GM12878 (cell line): ENCODE measurements around the gene P4HTM. TPM values are rescaled to one million over a fixed set of nuclear protein-coding genes. Genes with fewer than 3 reads are reported as not detected.
A peak's percentile ranks its signal among the peaks of the same experiment; 100 is the strongest.

Source experiments
- ATAC-seq: fragments of 200-7000 bp; cut with Tn5 transposase; 3 replicates; pipeline ENCODE4 v1.9.1; 2020; ENCODE audit warnings: mild to moderate bottlenecking, moderate library complexity
- BruUV-seq: library from RNA; stranded (reverse); fragments of 400-500 nt; replicated peaks from 2 replicates; lab custom pipeline; 2021; lab: Mats Ljungman, UMichigan
- CTCF ChIA-PET: fragments of 300-600 bp; sonication (Branson Sonifier 250); formaldehyde crosslinking; extraction: SDS; loops from one replicate; lab custom pipeline; 2021; ENCODE audit warnings: inconsistent platforms; lab: Yijun Ruan, JAX
- POLR2A ChIA-PET: fragments of 350-600 bp; formaldehyde crosslinking; extraction: SDS; loops from one replicate; lab custom pipeline; 2021; ENCODE audit warnings: inconsistent platforms; lab: Charles Lee
- RAD21 ChIA-PET: fragments of 300-600 bp; sonication (Branson Sonifier 250); formaldehyde crosslinking; loops from one replicate; lab custom pipeline; 2023; ENCODE audit warnings: antibody characterized with exemption; ENCODE audit not compliant: unreplicated experiment; lab: Charles Lee
- SMC1A ChIA-PET: fragments of 300-600 bp; sonication (Branson Sonifier 250); formaldehyde crosslinking; loops from one replicate; lab custom pipeline; 2023; ENCODE audit not compliant: unreplicated experiment, uncharacterized antibody; lab: Charles Lee
- DNase-seq: peaks from one replicate; pipeline ENCODE4 v3.0.0-alpha.2; 2011; ENCODE audit warnings: low read depth, low spot score
- FAIRE-seq: peaks from 3 replicates; lab custom pipeline; 2011; peaks lifted over from hg19 to GRCh38; lab: Jason Lieb, UNC
- H2AFZ ChIP-seq: 2 replicates; pipeline ENCODE4 v1.6.0; 2011; ENCODE audit warnings: low read depth, low read length, control low read depth; ENCODE audit not compliant: control insufficient read depth
- H3K27ac ChIP-seq: 2 replicates; pipeline ENCODE4 v1.5.1; 2011; ENCODE audit warnings: control low read depth; ENCODE audit not compliant: control insufficient read depth, insufficient read depth
- H3K27me3 ChIP-seq, 2 experiments: replicated peaks in 1 of 2; 2 replicates each; pipeline versions ENCODE4 v1.6.0 to v1.6.1; 2011; ENCODE audit warnings: low read length in 1 of 2; ENCODE audit not compliant: control insufficient read depth in 2 of 2, insufficient read depth in 2 of 2
- H3K36me3 ChIP-seq, 2 experiments: 2 replicates each; pipeline ENCODE4 v1.5.1; 2011; ENCODE audit warnings: low read length in 1 of 2; ENCODE audit not compliant: control insufficient read depth in 2 of 2, insufficient read depth in 2 of 2
- H3K4me1 ChIP-seq: 2 replicates; pipeline ENCODE4 v1.6.1; 2011; ENCODE audit warnings: mild to moderate bottlenecking, low read length, moderate library complexity, mixed read lengths; ENCODE audit not compliant: control insufficient read depth, insufficient read depth
- H3K4me2 ChIP-seq: 2 replicates; pipeline ENCODE4 v1.6.0; 2011; ENCODE audit warnings: control low read depth; ENCODE audit not compliant: control insufficient read depth, insufficient read depth
- H3K4me3 ChIP-seq: fragments of 200-600 bp; sonication (generic); 2 replicates; pipeline ENCODE4 v1.5.1; 2016
- H3K79me2 ChIP-seq: 2 replicates; pipeline ENCODE4 v1.6.0; 2011; ENCODE audit warnings: low read length; ENCODE audit not compliant: control insufficient read depth, insufficient read depth
- H3K9ac ChIP-seq: 2 replicates; pipeline ENCODE4 v1.8.0; 2011; ENCODE audit warnings: low read length, control low read depth, mixed read lengths; ENCODE audit not compliant: control insufficient read depth, insufficient read depth
- H3K9me3 ChIP-seq: replicated peaks from 3 replicates; pipeline ENCODE4 v1.5.1; 2011; ENCODE audit warnings: mild to moderate bottlenecking, low read length; ENCODE audit not compliant: control insufficient read depth, insufficient read depth
- H4K20me1 ChIP-seq: 2 replicates; pipeline ENCODE4 v1.6.0; 2011; ENCODE audit not compliant: control insufficient read depth, insufficient read depth
- BHLHE40 ChIP-seq, 2 experiments: fragments of 450-650 bp in 1 of 2; IDR thresholded peaks; 2 replicates each; pipeline ENCODE4 v1.6.1; 2011 to 2017; ENCODE audit warnings: low read depth in 2 of 2, borderline replicate concordance in 1 of 2, improper control_type of control experiment in 1 of 2, low read length in 1 of 2, mild to moderate bottlenecking in 1 of 2
- CBX5 ChIP-seq: sonication (generic); IDR thresholded peaks from 2 replicates; pipeline ENCODE4 v1.6.1; 2016; ENCODE audit warnings: low read depth, moderate library complexity, mild to moderate bottlenecking, inconsistent platforms
- GABPA ChIP-seq: IDR thresholded peaks from 2 replicates; pipeline ENCODE4 v1.6.1; 2014; ENCODE audit warnings: antibody characterized with exemption, low read depth, mild to moderate bottlenecking, inconsistent platforms
- GATAD2B ChIP-seq: fragments of 450-650 bp; conservative IDR thresholded peaks from 2 replicates; pipeline ENCODE4 v1.6.1; 2017; ENCODE audit warnings: low read depth, mild to moderate bottlenecking, moderate library complexity
- KAT2A ChIP-seq: conservative IDR thresholded peaks from 2 replicates; pipeline ENCODE4 v1.6.1; 2011; ENCODE audit warnings: low read depth, low read length; ENCODE audit not compliant: control insufficient read depth
- POLR2A ChIP-seq: IDR thresholded peaks from 2 replicates; pipeline ENCODE4 v1.6.1; 2011; ENCODE audit warnings: low read depth, mild to moderate bottlenecking, low read length
- RELA ChIP-seq: fragments of 450-650 bp; IDR thresholded peaks from 2 replicates; pipeline ENCODE4 v1.8.0; 2014; ENCODE audit warnings: borderline replicate concordance; ENCODE audit not compliant: partially characterized antibody
- SIN3A ChIP-seq: IDR thresholded peaks from 2 replicates; pipeline ENCODE4 v1.6.1; 2012; ENCODE audit warnings: low read depth, low read length, improper control_type of control experiment
- TCF3 ChIP-seq: IDR thresholded peaks from 2 replicates; pipeline ENCODE4 v1.6.1; 2012; ENCODE audit warnings: low read depth, mild to moderate bottlenecking, low read length, borderline replicate concordance; ENCODE audit not compliant: insufficient read depth
- ZBTB33 ChIP-seq: fragments of 450-650 bp; IDR thresholded peaks from 2 replicates; pipeline ENCODE4 v1.6.1; 2017; ENCODE audit warnings: mild to moderate bottlenecking
- ZBTB4 ChIP-seq: fragments of 450-650 bp; formaldehyde crosslinking; IDR thresholded peaks from 2 replicates; pipeline ENCODE4 v1.4.0; 2022; ENCODE audit warnings: mild to moderate bottlenecking, moderate library complexity
- ZNF622 ChIP-seq: fragments of 450-650 bp; IDR thresholded peaks from 2 replicates; pipeline ENCODE4 v1.6.1; 2017; ENCODE audit warnings: mild to moderate bottlenecking, inconsistent platforms
- WGBS: methylation state at CpG from one replicate; pipeline ENCODE4 v1.1.6; 2016; ENCODE audit warnings: low lambda C conversion rate; ENCODE audit not compliant: insufficient replicate concordance, insufficient coverage; ENCODE audit errors: missing lambda C conversion rate; 5-methylcytosine and 5-hydroxymethylcytosine counted together
- in situ Hi-C: fragments of 300-500 bp; cut with MboI; formaldehyde crosslinking; loops from 9 replicates; pipeline ENCODE4 v1.14.3; 2018; ENCODE audit warnings: mixed read lengths
- intact Hi-C: fragments of 100-400 bp; cut with micrococcal nuclease; formaldehyde crosslinking; loops from one replicate; pipeline ENCODE4 v1.14.2; 2022; ENCODE audit not compliant: unreplicated experiment
- polyA plus RNA-seq, 11 experiments: library from polyadenylated mRNA; depleted of rRNA in 4 of 11; unstranded in 6 of 11; stranded (reverse) in 5 of 11; fragments of >200 nt; fragmentation: Nextera tagmentation in 4 of 11; fragmentation: Illumina TruSeq in 1 of 11; extraction: Ambion mirVana in 4 of 11; extraction: Trizol in 1 of 11; gene quantifications; 1 replicate in 1 of 11; 2 replicates in 10 of 11; pipeline versions ENCODE4 v1.2.1 to v1.2.3, GENCODE V29; 2011 to 2016; ENCODE audit warnings: inconsistent platforms in 2 of 11, missing spikeins in 2 of 11, low read depth in 1 of 11
- total RNA-seq, 4 experiments: library from RNA; depleted of rRNA in 3 of 4; stranded (reverse); fragments of >200 nt in 3 of 4; fragmentation: Illumina TruSeq in 1 of 4; extraction: Trizol in 1 of 4; gene quantifications; 2 replicates each; pipeline versions ENCODE4 v1.2.1 to v1.2.3, GENCODE V29; 2013 to 2021
- TF ChIP-seq, protein P1 (sequence below): fragments of 450-650 bp; formaldehyde crosslinking; IDR thresholded peaks from 2 replicates; pipeline ENCODE4 v1.4.0; 2020; ENCODE audit warnings: mild to moderate bottlenecking, moderate library complexity

P4HTM gene
- total and polyA plus RNA-seq, 10 of the 15 experiments (the other 5 are each of a cell fraction or from before 2014, with no cell fraction given): 0.76 to 28.8 (median 22.9) TPM

DNA sequence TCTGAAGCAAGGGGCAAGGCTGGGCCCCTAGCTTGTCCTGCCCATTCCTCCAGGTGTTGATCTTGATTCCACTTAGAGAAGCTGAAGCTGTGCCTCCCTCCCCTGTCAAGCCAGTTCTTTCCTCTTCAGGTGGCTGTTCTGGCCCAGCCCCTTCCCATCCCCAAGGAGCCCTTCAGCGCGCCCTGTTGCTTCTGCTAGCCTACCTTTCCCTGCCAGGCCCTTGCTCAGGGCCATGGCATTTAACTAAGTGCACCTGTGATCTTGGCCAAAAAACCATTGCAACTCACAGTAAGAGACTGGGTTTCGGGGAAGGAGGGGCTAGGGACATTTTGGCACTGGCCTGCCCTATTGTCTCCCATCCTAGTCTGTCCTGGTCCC is 15.3 kb downstream of the P4HTM start (continued):
- TF ChIP-seq BHLHE40 (IDR thresholded peaks at IDR 0.05; ENCODE audit: borderline replicate concordance in 1 of 2, low read depth in 2 of 2, low read length in 1 of 2) (no peak), ZBTB33 (no peak), POLR2A (no peak), TCF3 (no peak), CBX5 (no peak), RELA (no peak), GATAD2B (no peak), GABPA (no peak)

GRCh38 chr3:49005998-49006397 is 16.0 kb downstream of the P4HTM start:
- H3K4me2 ChIP-seq: peak overlapping the region; percentile 99
- peaks cover 27% of the 10 kb centered on the region for H3K79me2 ChIP-seq
- DNase-seq: no peak
- in situ Hi-C loops: no loop called here
- CTCF ChIA-PET: interaction anchor here (0.9 to 5.5 kb wide), 5 partner anchors 8 to 90 kb away, joined by 3 to 123 read pairs (median 10); partner anchors contain the start of genes DALRD3, NDUFAF3, P4HTM and QRICH1
- H3K36me3 ChIP-seq: no peaks in the 10 kb centered on the region
- H3K9me3 ChIP-seq: no peaks in the 10 kb centered on the region
- RAD21 ChIA-PET: interaction anchor here (1.1 to 3.7 kb wide), 3 partner anchors 14 to 18 kb away, joined by 3 to 44 read pairs (median 22); partner anchors contain the start of gene P4HTM
- ATAC-seq: no peak
- SMC1A ChIA-PET: interaction anchor here (0.9 to 4.9 kb wide), 2 partner anchors 14 to 16 kb away, joined by 3 to 57 read pairs; partner anchors contain the start of gene P4HTM
- H3K4me3 ChIP-seq: peak overlapping the region; percentile 78
- no peak for FAIRE-seq
- peak overlapping the region; percentile 95 for H3K9ac ChIP-seq
- intact Hi-C loops: loop anchor here (2.0 kb wide), 1 partner anchor 15 kb away; the partner anchor contains the start of gene P4HTM
- WGBS: 96% methylated on average over 5 of the region's 5 CpGs
- no peak overlapping the region for H2AFZ ChIP-seq
- H3K27me3 ChIP-seq: no peaks in the 10 kb centered on the region
- peaks cover 5% of the 10 kb centered on the region; the same call in 1 of the 2 replicates for H4K20me1 ChIP-seq
- H3K27ac ChIP-seq: no peak overlapping the region; the same call in 1 of the 2 replicates
- no TSS peak for BruUV-seq
- POLR2A ChIA-PET: interaction anchor here (1.4 to 4.0 kb wide), 7 partner anchors 15 to 158 kb away, joined by 3 to 69 read pairs (median 9); partner anchors contain the start of genes IMPDH2, NDUFAF3, P4HTM and PRKAR2A
- H3K4me1 ChIP-seq: peaks cover 16% of the 10 kb centered on the region
- TF ChIP-seq SIN3A (no peak), ZNF622 (no peak), ZBTB4 (CRISPR knock-in tag) (no peak), KAT2A (no peak), BHLHE40 (IDR thresholded peaks at IDR 0.05; ENCODE audit: borderline replicate concordance in 1 of 2, low read depth in 2 of 2, low read length in 1 of 2) (no peak)
- TF ChIP-seq, protein P1, sequence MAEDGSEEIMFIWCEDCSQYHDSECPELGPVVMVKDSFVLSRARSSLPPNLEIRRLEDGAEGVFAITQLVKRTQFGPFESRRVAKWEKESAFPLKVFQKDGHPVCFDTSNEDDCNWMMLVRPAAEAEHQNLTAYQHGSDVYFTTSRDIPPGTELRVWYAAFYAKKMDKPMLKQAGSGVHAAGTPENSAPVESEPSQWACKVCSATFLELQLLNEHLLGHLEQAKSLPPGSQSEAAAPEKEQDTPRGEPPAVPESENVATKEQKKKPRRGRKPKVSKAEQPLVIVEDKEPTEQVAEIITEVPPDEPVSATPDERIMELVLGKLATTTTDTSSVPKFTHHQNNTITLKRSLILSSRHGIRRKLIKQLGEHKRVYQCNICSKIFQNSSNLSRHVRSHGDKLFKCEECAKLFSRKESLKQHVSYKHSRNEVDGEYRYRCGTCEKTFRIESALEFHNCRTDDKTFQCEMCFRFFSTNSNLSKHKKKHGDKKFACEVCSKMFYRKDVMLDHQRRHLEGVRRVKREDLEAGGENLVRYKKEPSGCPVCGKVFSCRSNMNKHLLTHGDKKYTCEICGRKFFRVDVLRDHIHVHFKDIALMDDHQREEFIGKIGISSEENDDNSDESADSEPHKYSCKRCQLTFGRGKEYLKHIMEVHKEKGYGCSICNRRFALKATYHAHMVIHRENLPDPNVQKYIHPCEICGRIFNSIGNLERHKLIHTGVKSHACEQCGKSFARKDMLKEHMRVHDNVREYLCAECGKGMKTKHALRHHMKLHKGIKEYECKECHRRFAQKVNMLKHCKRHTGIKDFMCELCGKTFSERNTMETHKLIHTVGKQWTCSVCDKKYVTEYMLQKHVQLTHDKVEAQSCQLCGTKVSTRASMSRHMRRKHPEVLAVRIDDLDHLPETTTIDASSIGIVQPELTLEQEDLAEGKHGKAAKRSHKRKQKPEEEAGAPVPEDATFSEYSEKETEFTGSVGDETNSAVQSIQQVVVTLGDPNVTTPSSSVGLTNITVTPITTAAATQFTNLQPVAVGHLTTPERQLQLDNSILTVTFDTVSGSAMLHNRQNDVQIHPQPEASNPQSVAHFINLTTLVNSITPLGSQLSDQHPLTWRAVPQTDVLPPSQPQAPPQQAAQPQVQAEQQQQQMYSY (CRISPR knock-in tag): no peak
